ENCODE data around the gene SMIM44.
"Not testable (repeated sequence)": the region's sequence is repeated elsewhere in the genome, so short reads cannot be mapped to it uniquely, and the experiment has no call there.

Gene SMIM44

GRCh38 chr19:3457528-3458228 is 25.6 kb downstream of the SMIM44 start:
- DNase-seq (ENCODE audit: low spot score) = no peak

- no peak for DNase-seq (ENCODE audit: low spot score)
Measured at GRCh38 chr19:3456925-3457527, 26.2 kb downstream of the SMIM44 start.

- DNase-seq (ENCODE audit: low spot score) = no peak
Measured at GRCh38 chr19:3455960-3456601, 27.2 kb downstream of the SMIM44 start.

GRCh38 chr19:3455393-3455955 is 27.8 kb downstream of the SMIM44 start:
- no peak for DNase-seq (ENCODE audit: low spot score)

GRCh38 chr19:3454656-3455392 is 28.4 kb downstream of the SMIM44 start:
- no peak for DNase-seq (ENCODE audit: low spot score)

GRCh38 chr19:3453840-3454239 is 29.4 kb downstream of the SMIM44 start:
- no peak for DNase-seq (ENCODE audit: low spot score)

GRCh38 chr19:3452942-3453214 is 30.4 kb downstream of the SMIM44 start:
- not testable (repeated sequence) for DNase-seq (ENCODE audit: low spot score)

GRCh38 chr19:3452171-3452941 is 30.9 kb downstream of the SMIM44 start:
- no peak for DNase-seq (ENCODE audit: low spot score)

GRCh38 chr19:3451451-3451866 is 31.8 kb downstream of the SMIM44 start:
- no peak for DNase-seq (ENCODE audit: low spot score)

GRCh38 chr19:3450796-3451411 is 32.3 kb downstream of the SMIM44 start:
- no peak for DNase-seq (ENCODE audit: low spot score)

GRCh38 chr19:3448616-3449334 is 34.5 kb downstream of the SMIM44 start:
- DNase-seq (ENCODE audit: low spot score) = no peak

GRCh38 chr19:3446657-3447056 is 36.6 kb downstream of the SMIM44 start:
- DNase-seq (ENCODE audit: low spot score) = not testable (repeated sequence)

- no peak for DNase-seq (ENCODE audit: low spot score)
Measured at GRCh38 chr19:3444695-3445234, 38.5 kb downstream of the SMIM44 start.

GRCh38 chr19:3443840-3444694 is 39.2 kb downstream of the SMIM44 start:
- no peak for DNase-seq (ENCODE audit: low spot score)

GRCh38 chr19:3442487-3443071 is 40.7 kb downstream of the SMIM44 start:
- no peak for DNase-seq (ENCODE audit: low spot score)

GRCh38 chr19:3441986-3442329 is 41.3 kb downstream of the SMIM44 start:
- DNase-seq (ENCODE audit: low spot score) = no peak

- no peak for DNase-seq (ENCODE audit: low spot score)
Measured at GRCh38 chr19:3441089-3441985, 41.9 kb downstream of the SMIM44 start.

GRCh38 chr19:3440082-3440481 is 43.2 kb downstream of the SMIM44 start:
- DNase-seq (ENCODE audit: low spot score) = peak; percentile 41
